CD1c-positive myeloid dendritic cell (primary cell): ENCODE data around the gene MYBPC1.

Experiments used
- DNase-seq: peaks from one replicate; pipeline ENCODE4 v3.0.0-alpha.2; 2016; ENCODE audit errors: extremely low spot score

MYBPC1 gene

GRCh38 chr12:101695706-101696105 is 100.9 kb downstream of the MYBPC1 start:
- DNase-seq = no peak

GRCh38 chr12:101696251-101697196 is 101.8 kb downstream of the MYBPC1 start:
- DNase-seq = peak; percentile 26

GRCh38 chr12:101697197-101697929 is 102.6 kb downstream of the MYBPC1 start, which contains the start of gene CHPT1:
CHPT1 (plus strand) TSS chr12:101697640; CDS start chr12:101697862, 222 bp downstream.
- DNase-seq = peak; percentile 59

- DNase-seq = peak; percentile 47
Measured at GRCh38 chr12:101697930-101698799, 103.4 kb downstream of the MYBPC1 start.

- DNase-seq = no peak
Measured at GRCh38 chr12:101698800-101699347, 104.1 kb downstream of the MYBPC1 start.

GRCh38 chr12:101700299-101700820 is 105.6 kb downstream of the MYBPC1 start:
- no peak for DNase-seq

- DNase-seq = no peak
Measured at GRCh38 chr12:101703487-101703886, 108.7 kb downstream of the MYBPC1 start.

GRCh38 chr12:101706403-101706802 is 111.6 kb downstream of the MYBPC1 start:
- DNase-seq = no peak

- DNase-seq = no peak
Measured at GRCh38 chr12:101707131-101707782, 112.5 kb downstream of the MYBPC1 start.

- DNase-seq = no peak
Measured at GRCh38 chr12:101710288-101710687, 115.5 kb downstream of the MYBPC1 start.

GRCh38 chr12:101713059-101713682 is 118.4 kb downstream of the MYBPC1 start:
- no peak for DNase-seq

- DNase-seq = no peak
Measured at GRCh38 chr12:101713930-101714329, 119.2 kb downstream of the MYBPC1 start.

- peak; percentile 56 for DNase-seq
Measured at GRCh38 chr12:101714877-101715444, 120.2 kb downstream of the MYBPC1 start.

GRCh38 chr12:101719566-101719965 is 124.8 kb downstream of the MYBPC1 start:
- DNase-seq = no peak

GRCh38 chr12:101720118-101720517 is 125.3 kb downstream of the MYBPC1 start:
- no peak for DNase-seq

GRCh38 chr12:101722392-101722791 is 127.6 kb downstream of the MYBPC1 start:
- DNase-seq = no peak

GRCh38 chr12:101727098-101727497 is 132.3 kb downstream of the MYBPC1 start:
- DNase-seq = no peak

- no peak for DNase-seq
Measured at GRCh38 chr12:101729842-101730241, 135.1 kb downstream of the MYBPC1 start.

- no peak for DNase-seq
Measured at GRCh38 chr12:101732318-101732717, 137.5 kb downstream of the MYBPC1 start.

- no peak for DNase-seq
Measured at GRCh38 chr12:101733166-101733565, 138.4 kb downstream of the MYBPC1 start.
